ENCODE results near the gene PDE11A.
"Not testable (repeated sequence)": the region's sequence is repeated elsewhere in the genome, so short reads cannot be mapped to it uniquely, and the experiment has no call there.

Gene PDE11A

DNA sequence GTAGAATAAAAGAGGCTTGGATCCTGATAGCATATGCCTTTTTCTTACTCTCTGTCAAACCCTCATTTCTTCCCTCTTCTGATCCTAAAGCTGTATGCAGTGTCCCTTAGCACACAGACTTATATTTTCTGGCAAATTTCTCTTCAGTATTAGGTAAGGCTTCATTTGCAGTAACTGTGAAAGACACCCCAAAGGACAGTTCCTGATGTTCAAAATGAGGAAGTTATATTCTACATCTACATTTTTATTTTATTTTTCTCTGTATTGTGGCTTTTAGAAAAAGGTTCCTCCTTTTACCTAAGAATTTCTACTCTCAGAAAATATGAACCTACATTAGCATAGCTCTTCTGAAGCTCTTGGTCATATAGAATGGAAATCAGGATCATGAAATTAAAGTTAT, 261.7 kb downstream of the PDE11A start:
- no peak for DNase-seq

DNA sequence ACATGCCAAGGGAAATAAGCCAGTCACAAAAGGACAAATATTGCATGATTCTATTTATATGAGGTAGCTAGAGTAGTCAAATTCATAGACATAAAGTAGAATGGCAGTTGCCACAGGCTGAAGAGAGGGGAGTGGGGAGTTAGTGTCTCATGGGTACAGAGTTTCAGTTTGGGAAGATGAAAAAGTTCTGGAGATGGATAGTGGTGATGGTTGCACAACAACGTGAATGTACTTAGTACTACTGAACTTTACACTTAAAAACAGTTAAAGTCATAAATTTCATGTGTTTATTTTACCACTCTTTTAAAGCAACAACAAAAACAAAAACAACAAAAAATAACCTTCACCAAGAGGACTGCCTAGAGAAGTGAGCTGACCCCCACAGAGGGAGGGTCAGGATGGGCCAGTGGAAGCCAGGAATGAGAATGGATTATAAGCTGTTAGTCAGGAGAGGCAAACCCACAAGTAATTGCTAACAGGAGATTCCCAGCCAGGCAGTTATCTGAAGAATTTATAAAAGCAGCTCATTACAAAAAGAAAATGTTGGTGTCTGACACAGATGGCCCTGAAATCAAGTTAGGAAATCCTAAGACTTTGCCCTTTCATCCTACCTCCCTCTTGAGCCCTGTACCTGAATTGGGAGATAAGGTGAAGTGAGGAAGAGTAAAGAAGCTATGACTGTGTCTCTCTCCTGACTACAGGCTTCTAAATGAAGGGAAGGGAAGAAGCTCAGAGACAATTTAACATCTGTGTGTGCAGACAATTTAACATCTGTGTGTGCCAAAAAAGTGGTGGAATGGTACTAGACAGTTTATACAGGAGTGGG, 263.4 kb downstream of the PDE11A start:
- no peak for DNase-seq

DNA sequence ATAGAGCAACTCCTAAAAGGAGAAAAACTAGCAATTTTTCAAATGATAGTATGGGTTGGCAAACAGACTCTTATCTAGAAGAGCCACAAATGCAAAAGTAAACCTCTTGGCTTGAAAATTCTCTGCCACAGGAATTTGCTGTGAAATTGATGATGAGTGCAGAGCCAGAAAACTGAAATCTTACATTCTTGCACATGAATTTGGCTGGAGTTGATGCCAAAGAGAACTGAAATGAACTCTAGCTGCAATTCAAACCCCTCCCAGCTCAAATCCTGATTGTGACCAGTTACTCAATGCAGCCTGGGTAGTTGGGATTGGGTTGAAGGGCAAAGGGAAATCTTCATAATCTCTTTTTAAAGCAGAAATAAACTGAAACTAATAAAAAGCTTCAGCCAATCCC, 266.6 kb downstream of the PDE11A start:
- no peak for DNase-seq

DNA sequence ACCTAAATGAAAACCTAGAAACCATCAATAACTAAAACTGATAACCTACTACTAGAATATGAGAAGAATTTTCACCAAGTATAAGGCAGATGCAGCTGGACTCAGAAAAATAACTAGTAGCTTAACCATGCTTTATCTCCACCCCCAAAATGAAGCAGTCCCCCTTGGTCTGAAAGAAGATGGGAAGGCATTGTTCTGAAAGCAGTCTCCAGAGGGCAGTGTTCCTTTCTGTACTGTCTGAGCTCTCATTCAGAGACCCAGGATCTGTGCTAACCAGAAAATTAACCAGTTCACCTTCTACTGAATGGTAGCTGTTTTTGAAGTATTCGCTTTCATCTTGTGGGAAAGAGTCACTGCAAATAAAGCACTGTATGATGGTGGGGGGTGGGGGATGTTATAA, 273.0 kb downstream of the PDE11A start:
- no peak for DNase-seq

DNA sequence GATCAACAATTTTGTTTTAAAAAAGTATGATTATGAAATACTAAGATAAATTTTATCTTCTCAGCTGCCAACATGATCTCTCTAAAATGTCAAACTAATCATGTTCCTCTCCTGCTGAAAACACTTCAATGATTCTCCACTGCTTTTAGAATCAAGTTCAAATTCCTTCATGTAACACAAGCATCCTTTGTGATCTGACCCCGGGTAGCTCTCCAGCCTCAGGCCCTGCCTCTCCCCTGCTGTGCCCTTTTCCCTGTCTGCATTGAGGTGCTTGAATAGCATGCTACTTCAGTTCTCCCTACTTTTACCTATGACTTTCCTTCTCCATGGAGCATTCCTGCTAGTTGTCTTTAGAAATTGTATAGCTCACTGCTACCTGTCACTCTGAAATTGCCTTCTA, 274.8 kb downstream of the PDE11A start:
- no peak for DNase-seq

DNA sequence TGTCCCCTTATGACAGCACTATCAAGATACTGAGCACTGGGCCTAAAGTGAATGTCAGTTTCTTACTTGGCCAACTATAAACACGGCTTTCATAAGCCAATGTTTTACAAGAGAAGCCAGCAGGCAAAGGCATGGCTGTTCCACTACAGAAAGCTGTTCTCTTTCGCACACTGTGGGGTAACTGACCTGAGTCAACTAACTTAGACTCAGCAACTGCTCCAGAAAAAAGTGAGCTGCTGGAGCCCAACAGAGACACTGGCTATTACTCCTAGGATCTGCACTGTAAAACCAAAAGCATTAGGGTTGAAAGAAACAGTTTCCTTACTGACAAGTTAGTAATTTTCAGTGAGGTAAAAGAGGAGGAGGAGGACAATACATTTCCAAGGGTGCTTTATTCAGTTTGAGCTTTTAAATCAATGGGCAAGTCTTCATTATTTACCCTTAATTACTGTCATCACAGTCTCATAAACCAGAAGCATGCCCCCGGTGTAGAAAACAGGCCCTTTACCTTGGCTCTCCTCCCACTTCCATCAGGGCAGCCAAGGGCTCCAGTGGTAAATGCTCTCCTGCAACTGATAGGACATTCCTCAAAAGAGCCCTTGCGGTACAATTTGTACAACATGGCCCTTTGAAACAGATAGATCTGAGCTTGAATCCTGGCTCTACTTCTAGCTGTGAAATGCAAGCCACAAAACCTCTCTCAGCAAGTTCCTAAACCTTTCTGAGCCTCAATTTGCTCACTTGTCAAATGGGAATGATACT, 275.7 kb downstream of the PDE11A start:
- no peak for DNase-seq

DNA sequence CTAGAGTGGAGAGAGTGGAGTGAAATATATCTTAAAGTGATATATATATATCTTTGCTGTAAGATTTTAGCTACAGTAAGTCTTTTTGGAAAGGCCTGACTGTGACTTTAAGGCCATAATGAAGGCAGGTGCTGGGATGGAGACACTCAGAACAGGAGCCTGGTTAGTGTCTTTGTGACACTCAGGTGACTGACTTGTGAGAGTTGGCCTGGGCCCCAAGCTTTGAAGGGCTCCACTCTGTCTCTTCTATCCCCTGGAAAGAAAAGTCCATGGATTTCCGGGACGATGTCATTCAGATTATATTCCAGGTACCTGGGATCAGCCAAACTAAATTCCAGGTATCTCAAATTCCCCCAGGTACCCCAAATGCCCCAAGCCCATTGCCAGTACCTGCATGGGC, 276.6 kb downstream of the PDE11A start:
- DNase-seq: no peak

DNA sequence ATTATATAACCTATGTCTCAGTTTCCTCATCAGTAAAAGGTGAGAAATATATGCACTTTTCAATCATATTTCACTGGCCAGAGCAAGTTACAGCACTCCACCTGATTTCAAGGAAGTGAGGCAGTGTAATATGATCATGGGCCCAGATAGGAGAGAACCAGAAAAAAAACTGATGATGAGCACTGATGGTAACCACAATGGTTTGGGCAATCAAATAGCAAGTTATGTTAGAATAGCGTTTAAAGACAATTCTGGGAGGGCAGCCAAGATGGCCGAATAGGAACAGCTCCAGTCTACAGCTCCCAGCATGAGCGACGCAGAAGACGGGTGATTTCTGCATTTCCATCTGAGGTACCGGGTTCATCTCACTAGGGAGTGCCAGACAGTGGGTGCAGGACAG, 287.4 kb downstream of the PDE11A start:
- not testable (repeated sequence) for DNase-seq

DNA sequence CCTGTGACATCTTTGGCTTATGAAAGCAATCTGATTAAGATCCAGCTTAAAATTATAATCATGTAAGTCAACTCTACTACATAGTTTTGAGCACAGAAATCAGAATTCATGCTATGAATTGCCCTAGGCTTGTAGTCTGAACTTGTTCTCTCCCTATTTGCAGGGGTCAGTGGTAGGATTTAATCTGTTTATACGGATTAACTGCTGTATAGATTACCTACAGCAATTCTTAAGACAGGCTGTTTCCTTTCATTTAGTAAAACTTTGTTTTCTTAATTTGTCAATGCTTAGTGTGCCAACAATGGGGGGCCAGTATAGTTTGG, 287.9 kb downstream of the PDE11A start:
- DNase-seq: no peak

DNA sequence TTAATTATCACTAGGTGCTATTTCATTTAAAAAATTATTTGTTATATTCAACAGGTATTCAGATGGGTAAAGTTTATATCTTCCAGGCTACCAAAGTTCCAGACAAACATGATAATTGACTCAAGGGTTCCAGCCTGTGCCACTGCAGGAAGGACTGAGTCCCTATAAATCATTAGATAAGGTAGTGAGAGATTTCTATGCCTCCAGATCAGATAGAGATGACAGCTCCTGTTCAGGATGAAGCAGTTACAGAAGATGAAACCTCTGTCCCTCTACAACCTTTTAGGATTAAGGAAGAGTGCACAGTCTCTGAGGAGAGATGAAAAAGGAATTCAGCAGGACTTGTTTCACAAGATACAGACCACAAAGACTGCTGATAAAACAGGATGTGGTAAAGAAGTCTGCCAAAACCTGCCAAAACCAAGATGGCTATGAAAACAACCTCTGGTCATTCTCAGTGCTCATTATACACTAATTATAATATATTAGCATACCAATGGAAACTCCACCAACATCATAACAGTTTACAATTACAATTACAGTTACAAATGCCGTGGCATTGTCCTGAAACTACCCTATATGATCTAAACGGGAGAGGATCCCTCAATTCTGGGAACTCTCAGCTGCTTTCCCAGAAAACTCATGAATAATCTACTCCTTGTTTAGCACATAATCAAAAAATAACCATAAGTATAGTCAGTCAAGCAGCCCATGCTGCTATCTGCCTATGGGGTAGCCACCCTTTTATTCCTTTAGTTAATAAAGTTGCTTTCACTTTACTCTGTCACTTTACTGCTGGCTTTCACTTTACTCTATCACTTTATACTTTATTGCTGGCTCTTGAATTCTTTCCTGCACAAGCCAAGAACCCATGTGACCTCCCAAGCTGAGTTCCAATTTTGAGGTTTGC, 288.5 kb downstream of the PDE11A start:
- no peak for DNase-seq

DNA sequence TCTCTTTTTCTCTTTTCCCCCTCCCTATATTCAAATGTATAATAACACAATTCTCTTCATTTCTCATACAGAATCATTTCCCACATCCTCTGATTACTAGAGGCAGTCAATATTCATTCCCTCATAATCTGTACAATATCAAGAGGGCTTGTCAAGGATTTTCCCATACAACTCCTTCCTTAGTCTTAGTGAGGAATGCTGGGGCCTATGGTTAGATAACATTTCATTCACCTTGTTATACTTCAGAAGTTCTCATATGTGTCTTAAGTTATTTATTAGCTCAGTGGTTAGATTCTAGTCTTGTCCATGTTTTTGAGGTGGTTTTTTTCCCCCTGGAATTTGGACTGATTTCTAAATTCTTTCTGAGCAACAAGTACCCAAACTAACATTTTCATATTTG, 289.5 kb downstream of the PDE11A start:
- DNase-seq: no peak

DNA sequence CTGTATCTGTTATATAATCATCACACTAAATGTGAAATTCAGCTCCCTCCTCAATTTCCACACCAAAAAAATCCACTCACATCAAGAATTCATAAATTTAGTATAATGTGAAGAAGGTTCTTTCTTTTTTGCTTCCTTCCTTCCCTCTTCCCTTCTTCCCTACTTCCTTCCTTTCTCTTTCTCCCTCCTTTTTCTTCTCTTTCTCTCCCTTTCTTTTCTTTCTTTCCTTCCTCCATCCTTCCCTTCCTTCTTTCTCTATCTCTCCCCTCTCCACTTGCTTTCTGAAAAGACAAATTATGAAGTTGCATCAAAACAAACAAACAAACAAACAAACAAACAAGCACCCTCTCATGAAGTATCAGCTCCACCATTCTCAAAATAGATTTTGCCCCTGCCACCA, 290.0 kb downstream of the PDE11A start:
- DNase-seq: no peak

DNA sequence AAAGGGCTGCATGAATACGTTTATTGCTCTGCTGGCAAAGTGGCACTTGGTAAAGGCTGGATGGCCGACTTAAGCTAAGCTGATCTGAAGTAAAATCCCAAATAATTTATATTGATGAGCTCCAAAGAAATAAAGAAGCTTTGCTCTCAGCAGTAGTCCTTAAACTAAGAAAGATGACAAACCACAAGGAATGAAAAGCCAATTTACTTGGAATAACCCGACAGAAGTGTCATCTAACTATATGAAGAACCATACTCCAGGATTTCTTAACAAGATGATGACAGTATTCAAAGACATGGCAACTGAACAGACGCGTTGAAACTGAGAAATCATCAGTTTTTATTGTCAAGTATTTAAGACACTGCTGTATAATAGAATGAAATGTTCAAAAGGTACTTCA, 294.1 kb downstream of the PDE11A start:
- no peak for DNase-seq

DNA sequence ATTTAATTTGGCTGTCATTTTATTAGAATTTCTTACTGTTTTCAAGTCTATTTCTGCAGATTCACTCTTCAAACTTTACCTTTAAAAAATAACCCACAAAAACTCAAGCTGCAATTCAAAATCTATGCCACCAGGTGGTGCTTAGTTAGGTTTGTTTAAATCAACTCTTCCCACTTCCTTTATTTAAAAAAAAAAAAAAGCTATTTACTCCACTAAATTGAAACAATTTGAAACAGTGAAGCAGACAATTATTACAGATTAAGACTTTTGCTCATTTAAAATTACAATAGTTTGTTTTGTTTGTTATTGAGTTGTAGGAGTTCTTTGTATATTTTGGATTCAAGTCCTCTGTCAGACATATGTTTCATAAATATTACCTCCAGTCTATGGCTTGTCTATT, 300.0 kb downstream of the PDE11A start:
- peak; percentile 56 for DNase-seq

DNA sequence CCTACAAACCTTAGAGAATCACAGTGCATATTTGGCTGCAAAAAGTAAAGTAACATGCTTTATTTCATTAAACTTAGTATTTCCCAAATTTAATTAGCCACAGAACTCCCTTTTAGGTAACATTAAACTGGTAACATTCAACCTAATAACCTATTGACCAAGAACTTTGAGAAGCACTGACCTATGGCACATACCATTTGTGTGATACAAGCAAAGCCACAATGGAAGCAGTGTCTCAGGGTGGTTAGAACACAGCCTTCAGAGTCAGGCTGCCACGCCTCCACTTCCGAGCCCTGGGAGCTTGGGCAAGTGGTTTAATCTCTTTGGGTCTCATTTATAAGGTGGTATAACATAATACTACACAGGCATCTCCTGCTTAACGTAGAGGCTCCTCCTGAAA, 301.4 kb downstream of the PDE11A start:
- DNase-seq: no peak

DNA sequence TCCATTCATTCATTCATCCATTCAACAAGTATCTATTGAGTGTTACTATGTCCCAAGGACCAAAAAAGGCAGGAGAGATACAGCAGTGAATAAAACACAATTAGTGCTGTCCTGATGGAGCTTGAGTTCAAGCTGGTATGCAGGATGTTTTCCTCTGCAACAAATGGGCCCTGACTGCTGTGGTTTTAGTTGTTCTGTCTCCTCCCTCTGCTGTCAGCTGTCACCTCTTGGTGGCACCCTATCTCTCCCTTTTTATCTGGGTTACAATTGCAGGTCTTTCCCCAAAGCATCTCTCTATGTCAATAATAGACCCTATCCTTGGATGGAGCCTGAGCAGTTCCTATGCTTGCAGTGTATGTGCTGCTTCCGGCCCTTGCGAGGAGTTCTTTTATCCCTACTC, 304.8 kb downstream of the PDE11A start:
- no peak for DNase-seq

DNA sequence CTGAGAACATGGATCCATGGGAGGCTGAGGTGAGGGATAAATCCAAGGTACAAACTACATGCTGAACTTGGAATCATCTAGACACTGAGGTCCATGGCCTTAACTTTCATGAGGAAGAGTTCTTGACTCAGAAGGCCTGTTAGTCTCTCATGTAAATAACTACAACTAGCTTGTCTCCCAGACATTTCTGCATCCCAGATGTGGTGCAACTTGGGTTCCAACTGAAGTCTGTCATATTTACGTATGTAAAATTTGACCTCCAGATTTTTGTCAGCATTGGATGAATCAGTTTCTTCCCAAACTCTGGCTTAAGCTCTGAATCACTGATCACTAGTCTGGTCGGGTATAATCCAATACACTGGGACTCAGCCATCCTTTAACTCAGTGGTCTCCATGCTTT, 306.9 kb downstream of the PDE11A start:
- DNase-seq: no peak

DNA sequence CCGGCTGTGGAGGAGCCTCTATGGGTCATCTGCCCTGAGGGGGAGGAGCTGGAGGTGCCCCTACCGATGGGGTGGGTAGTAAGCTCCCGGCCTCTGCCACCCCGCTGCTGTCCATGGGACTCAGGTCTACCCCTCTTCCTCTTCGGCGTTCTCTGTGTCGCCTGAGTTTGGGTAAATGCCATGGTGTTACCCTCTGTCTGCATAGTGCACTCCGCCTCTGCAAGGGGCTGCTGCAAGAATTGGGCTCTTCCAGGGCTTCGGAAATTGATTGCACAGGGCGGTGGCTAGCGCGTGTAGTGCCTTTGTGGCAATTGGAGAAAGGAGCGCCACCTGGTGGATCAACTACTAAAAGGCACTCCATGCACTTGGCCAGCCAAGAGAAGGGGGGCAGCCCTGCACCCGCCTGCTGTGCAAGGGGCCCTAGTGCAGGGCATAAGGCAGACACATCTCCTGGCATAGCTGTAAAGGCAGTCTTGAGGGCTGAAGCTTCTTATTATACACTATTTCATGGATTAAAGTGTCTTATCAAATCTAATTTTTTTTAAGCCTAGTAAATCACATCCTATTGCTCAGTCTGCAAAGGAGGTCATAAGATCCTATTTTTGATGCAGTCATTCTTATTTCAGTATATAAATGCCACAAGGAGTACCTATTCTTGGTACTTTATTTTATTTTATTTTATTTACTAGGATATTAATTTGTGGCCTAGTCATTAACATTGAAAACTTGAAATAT, 308.9 kb downstream of the PDE11A start:
- DNase-seq: peak; percentile 80

DNA sequence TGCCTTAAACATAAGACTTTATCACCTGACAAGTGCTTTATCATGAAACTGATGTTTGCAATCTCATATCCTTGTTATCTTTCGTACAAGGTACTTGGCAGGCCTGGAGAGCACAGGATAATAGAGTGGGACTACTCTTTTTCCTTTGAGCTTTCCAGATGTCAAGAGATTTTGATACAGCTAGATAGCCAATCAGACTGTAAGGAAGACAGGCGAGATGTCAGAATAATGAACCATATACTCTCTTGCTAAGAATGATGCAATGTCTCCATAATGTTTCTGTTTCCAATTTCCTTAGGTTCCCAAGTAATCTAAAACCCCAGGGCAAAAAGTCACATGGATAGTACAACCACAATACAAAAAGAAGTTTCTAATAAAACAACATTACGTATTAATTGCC, 313.1 kb downstream of the PDE11A start:
- DNase-seq: no peak

DNA sequence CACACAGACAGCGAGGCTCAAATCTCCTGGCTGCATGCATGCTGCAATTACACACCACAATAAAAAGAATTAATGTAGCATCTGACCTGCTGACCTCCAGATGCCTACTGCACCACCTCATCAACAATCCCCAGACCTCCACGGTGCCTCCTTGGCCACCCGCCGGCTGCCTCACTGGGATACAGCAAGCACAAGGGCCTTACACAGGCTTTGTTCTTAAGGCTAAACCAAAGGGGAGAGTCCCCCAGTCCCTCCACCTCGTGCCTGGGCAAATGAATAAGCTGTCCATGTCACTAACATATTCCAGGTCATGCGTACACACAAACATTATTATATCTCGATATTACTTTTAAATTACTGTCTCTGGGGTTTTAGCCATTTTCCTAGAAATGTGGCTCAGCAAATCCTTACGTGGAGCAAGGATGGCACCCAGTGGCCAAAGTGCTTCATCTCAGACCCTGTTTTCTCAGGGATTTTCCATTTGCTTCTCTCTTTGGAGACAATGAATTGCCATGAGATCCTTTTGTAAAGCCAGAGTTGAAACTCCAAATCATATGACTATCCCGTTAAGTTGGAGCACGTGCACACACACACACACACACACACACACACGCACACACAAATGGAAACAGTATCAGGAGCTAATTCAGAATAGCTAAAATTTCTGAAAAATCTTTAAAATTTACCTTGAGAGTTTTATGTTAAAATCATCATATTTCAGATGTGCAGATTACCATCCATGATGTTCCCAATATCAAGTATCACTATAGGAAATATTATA, 313.8 kb downstream of the PDE11A start:
- DNase-seq: peak; percentile 12

DNA sequence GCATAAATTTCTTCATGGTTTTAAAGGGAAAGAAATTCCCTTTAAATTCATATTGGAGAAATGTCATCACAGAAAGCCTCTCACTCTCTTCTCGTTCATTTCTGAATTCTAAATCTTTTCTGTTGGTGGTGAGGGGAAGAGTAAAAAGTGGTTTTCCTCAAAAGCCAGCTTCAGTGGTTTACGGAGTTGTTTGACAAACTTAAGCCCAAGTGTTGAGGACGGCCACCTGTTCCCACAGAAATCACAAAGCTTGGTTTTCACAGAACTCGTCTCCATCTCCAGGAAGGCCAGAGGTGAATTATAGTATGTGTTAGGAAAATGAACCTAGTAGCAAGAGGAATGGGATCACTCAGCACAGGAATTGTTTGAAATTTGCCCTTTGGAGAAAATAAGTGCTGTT, 316.2 kb downstream of the PDE11A start:
- DNase-seq: no peak

DNA sequence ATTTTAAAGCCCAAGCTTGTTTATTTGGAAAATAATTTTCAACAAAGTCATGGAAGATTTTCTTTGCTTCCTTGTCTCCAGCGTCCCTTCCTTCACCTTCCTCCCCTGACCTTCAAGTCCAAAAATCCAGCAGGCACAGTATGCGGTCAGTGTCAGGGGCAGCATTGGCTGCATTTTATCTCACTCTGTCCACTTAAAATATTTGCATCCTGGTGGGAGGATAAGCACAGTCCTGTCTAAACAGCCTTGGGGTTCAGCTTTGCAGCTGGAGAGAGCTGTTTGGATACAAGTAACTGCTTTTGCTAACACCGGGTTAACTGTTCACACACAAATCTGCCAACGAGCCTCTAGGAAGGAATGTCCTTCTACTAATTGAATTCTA, 318.1 kb downstream of the PDE11A start:
- no peak for DNase-seq
